ENCODE data around the gene MAST4.
A peak's percentile ranks its signal among the peaks of the same experiment; 100 is the strongest.
"Not testable (repeated sequence)": the region's sequence is repeated elsewhere in the genome, so short reads cannot be mapped to it uniquely, and the experiment has no call there.

Gene MAST4

DNA sequence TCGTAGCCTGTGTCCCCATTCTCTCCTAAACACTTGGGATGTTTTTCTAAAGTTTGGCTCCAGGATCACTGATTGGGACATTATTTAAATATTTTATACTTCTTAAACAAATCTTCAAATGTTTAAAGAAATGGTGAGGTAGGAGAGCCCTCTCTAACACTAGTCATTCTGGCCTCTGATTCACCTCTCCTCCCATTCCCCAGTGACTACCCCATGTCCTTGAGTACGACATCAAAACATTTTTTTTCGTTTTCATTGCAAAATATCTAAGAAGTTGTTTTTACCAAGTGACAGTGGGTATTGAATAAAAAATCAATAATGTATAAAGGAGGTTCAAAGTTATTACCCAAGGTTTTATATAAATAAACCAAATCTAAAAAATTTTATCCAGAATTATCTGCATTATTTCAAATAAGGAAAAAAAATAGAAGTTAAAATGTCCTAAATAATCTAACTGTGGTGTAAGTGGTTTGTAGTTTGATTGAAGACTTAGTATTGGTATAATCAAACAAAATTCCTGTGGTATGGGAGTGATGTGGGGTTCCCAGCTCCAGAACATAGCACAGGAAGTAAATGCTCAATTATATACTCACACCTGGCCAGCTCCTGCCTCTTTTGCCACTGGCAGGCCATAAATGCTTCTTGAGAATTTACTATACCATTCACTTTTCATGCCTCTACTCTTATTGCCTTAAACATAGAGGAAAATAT, 51.1 kb downstream of the MAST4 start:
- DNase-seq = no peak

- no peak for DNase-seq
Observed at GRCh38 chr5:66652818-66653217, 56.6 kb downstream of the MAST4 start.

DNA sequence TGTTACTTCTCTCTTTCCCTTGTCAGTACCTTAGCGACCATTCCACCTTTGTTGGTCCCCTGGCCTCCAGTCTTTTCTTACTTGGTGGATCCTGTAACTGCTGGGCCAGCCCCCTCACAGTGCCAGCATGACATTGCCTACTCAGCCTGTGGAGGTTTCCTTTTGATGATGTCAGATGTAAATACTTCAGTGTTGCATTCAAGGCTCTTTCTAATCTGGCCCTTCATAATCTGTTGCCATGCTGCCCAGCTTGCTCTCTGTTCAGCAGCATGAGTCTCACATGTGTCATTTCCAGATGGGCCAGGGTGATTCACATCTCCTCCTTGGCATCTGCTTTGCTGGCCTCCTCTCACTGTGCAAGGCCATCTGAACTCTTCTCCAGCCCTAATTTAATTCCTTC, 57.1 kb downstream of the MAST4 start:
- no peak for DNase-seq

- no peak for DNase-seq
Observed at GRCh38 chr5:66655395-66656324, 59.5 kb downstream of the MAST4 start.

- DNase-seq = no peak
Observed at GRCh38 chr5:66658516-66658915, 62.3 kb downstream of the MAST4 start.

DNA sequence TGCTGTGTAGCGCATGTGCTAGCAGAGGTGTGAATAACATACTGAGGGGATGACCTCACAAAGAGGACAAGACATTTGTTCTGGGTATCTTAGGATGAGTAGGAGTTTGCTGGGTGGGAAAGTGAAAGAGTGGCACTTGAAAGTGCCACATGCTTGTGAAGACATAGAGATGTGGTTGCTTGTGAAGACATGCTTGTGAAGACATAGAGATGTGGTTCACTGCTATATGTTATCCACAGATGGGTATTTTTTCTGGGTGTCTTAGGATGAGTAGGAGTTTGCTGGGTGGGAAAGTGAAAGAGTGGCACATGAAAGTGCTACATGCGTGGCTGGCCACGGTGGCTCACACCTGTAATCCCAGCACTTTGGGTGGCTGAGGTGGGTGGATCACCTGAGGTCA, 63.6 kb downstream of the MAST4 start:
- no peak for DNase-seq

GRCh38 chr5:66660396-66660795, 64.2 kb downstream of the MAST4 start:
- no peak for DNase-seq

GRCh38 chr5:66661149-66661548, 65.0 kb downstream of the MAST4 start:
- peak; percentile 74 for DNase-seq

GRCh38 chr5:66666778-66667177, 70.6 kb downstream of the MAST4 start:
- peak; percentile 36 for DNase-seq

GRCh38 chr5:66669086-66669861, 73.1 kb downstream of the MAST4 start:
- DNase-seq = no peak

- no peak for DNase-seq
Observed at GRCh38 chr5:66669862-66670195, 73.6 kb downstream of the MAST4 start.

- no peak for DNase-seq
Observed at GRCh38 chr5:66671305-66671704, 75.1 kb downstream of the MAST4 start.

DNA sequence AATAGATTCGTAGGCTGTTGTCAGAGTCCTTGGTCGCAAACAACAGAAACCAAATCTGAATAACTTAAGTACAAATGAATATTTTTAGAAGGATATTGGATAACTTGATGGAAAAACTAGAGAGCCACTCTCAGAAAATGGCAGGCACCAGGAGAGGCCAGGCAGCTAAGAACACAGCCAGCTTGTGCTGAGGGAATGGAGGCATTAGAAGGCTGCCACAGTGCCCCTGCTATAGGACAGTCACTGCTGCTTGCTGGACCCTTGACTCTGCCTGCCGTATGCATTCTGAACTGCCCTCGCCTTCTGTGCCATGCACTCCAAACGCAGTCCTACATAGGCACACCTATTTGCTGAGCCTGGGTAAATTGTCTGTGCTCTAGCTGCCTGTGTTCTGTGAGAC, 78.6 kb downstream of the MAST4 start:
- no peak for DNase-seq

GRCh38 chr5:66675406-66675805, 79.2 kb downstream of the MAST4 start:
- no peak for DNase-seq

DNA sequence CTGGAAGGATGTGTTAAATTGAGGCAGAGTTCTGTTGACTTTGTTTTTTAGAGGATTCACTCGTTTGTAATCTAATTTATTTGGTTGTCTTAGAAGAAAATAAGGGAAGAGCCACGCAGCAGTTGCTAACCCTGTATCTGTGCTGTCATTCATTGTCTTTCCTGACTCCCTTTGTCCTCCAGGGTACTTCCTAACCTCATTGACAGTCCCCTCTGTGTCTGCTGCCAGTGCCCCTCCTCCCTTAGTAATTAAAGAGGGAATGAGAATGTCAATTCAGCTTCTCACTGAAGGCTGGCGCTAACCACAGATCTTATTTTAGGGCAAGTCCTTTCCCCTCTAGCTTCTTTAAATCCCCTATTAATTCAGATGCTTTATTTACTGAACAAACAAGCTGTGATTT, 84.0 kb downstream of the MAST4 start:
- no peak for DNase-seq

DNA sequence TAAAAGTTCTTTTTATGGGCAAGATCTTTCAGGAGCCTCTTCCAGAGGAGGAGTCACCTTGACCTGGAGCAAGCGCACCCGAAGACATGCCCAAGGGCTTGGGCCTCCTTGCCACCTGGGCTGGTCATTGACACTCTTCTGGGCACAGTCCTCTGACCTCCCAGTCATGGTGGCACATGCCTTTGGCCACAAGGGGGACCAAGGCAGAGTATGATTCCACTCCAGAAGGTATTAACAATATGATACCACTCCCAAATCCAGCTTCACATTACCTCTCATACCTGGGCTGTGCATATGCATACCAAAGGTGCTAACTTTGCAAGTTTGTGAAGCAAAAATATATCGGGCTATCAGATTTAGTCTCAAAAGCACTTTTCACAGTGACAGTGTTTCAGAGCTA, 84.6 kb downstream of the MAST4 start:
- no peak for DNase-seq

DNA sequence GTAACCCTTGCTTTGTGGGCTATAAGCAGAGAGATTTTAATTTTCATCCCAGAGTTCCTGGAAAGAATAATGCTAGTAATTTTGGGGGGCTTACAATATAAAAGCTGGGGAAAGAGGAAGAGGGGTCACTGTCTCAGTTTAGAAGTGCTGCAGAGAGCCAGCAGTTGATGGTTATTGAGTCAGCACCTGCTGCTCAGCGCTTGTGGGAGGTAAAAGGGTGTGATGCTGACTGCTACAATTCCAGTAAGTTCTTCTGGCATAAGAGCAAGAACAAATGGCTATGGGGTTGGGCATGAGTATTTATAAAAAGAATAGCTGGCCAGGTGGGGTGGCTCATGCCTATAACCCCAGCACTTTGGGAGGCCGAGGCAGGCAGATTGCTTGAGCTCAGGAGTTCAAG, 88.5 kb downstream of the MAST4 start:
- DNase-seq = no peak

DNA sequence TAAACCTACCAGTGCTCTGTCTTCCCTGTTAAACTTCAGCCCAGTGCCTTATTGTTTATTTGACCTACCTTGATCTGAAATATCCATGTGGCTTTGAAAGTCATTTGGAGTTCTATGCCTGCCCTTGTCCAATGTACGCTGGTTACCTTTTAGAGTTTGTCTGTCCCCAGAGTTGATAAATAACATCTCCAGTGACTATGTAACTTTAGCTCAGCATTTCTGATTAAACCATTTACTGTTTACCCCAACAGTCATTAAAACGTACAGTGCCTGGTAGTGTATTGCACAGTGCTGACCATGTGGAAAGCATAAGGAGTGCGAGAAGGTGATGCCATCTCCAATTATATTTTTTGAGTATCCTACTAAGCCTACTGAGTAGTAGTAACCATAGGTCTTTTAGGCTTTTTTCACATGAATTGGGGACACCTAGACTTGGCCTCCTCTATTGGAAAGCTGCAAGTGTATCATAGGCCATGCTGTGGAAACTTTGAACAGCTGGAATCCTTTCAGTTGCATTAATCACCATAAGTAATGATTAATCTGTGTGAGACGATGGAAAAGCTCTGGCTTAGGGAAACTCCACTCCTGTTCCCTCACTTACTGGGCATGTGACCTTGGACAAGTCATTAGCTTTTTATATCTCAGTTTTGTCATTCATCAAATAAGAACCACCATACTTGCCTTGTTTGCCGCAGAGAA, 93.5 kb downstream of the MAST4 start:
- DNase-seq = no peak

DNA sequence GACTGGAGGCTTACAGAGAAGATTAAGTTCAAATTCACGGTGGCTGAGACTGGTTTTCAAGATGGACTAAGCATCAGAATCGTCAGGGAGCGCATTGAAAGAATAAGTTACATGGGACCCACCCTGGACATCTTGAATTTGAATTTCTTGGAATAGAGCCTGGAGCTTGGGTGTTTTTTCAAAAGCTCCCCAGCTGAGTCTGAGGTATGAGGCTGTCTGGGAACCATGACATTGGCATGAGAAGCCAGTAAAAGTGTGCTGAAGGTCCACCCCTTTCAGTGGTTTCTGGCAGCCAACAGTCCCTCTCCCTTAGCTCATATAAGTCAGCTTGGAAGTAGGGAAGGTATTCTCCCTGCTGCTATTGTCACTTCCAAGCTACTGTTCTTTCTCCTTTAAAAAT, 97.8 kb downstream of the MAST4 start:
- DNase-seq = no peak

DNA sequence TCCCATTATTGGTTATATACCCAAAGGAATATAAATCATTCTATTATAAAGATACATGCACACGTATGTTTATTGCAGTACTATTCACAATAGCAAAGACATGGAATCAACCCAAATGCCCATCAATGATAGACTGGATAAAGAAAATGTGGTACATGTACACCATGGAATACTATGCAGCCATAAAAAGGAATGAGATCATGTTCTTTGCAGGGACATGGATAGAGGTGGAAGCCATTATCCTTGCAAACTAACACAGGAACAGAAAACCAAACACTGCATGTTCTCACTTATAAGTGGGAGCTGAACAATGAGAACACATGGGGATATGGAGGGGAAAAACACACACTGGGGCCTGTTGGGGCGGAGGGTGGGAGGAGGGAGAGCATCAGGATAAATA, 99.6 kb downstream of the MAST4 start:
- DNase-seq = not testable (repeated sequence)

DNA sequence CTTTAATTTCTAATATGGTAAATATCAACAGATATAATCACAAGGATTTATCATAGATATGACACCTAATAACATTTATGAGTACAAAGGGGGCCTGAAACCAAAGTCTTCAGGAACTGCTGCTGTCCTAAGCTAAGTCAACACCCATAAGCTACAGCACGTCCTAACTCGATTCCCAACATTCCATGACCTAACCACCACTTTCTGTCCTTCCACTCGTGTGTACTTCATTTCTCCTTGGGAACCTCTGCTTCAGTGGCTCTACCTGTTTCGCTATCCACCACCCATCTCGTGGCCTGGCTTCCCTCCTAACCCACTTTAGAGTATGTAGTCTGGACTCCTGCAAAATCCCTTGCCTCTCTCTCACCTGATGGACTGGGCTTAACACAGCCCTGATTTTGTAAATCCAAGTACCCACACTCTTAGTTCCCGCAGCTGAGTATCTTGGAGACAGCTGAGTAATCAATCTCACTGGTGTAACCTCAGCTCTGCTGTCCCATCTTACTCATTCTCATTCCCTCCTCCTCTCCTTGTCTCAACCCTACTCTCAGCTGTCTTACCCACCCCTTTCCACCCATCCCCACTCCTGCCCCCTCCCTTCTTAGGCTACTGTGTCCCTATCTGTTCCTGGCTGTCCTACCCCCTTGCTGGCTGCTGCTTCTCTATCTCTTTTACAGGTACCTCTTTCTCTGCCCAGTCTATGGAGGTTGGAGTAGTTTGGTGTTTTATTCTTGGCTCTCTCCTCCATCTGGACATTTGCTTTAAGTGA, 101.8 kb downstream of the MAST4 start:
- no peak for DNase-seq

GRCh38 chr5:66701244-66701643, 105.1 kb downstream of the MAST4 start:
- DNase-seq = no peak
